Thymus (tissue), 11 donors: ENCODE measurements around the gene KCNAB2. TPM values are rescaled to one million over a fixed set of nuclear protein-coding genes. Genes with fewer than 3 reads are reported as not detected.
A peak's percentile ranks its signal among the peaks of the same experiment; 100 is the strongest.

ENCODE experiments used
- DNase-seq, 9 donors: peaks; one replicate each; pipeline ENCODE4 v3.0.0-alpha.2; 2013; ENCODE audit warnings: low spot score in 9 of 9, low read depth in 6 of 9, missing footprints in 1 of 9
- H3K27ac ChIP-seq, 2 donors: one replicate each; pipeline ENCODE4 v1.5.1; 2013; ENCODE audit warnings: control low read depth in 1 of 2, low read depth in 1 of 2, low read length in 1 of 2, mild to moderate bottlenecking in 1 of 2, moderate library complexity in 1 of 2
- H3K27me3 ChIP-seq, 2 donors: one replicate each; pipeline ENCODE4 v1.5.1; 2013; ENCODE audit warnings: low read length in 1 of 2; ENCODE audit not compliant: control insufficient read depth in 2 of 2, insufficient read depth in 1 of 2
- H3K36me3 ChIP-seq, 2 donors: one replicate each; pipeline ENCODE4 v1.5.1; 2013; ENCODE audit warnings: low read length in 1 of 2, mild to moderate bottlenecking in 1 of 2, moderate library complexity in 1 of 2; ENCODE audit not compliant: control insufficient read depth in 2 of 2, insufficient read depth in 2 of 2
- H3K4me1 ChIP-seq, 2 donors: one replicate each; pipeline ENCODE4 v1.5.1; 2013; ENCODE audit warnings: low read length in 2 of 2; ENCODE audit not compliant: control insufficient read depth in 2 of 2, insufficient read depth in 2 of 2
- H3K4me3 ChIP-seq, 2 donors: one replicate each; pipeline ENCODE4 v1.5.1; 2013; ENCODE audit warnings: low read length in 2 of 2, control low read depth in 1 of 2, mild to moderate bottlenecking in 1 of 2
- H3K9me3 ChIP-seq, 2 donors: one replicate each; pipeline ENCODE4 v1.5.1; 2013; ENCODE audit warnings: low read length in 1 of 2, mild to moderate bottlenecking in 1 of 2; ENCODE audit not compliant: control insufficient read depth in 2 of 2, insufficient read depth in 1 of 2
- WGBS: extraction: QIAGEN DNeasy Blood & Tissue Kit; methylation state at CpG from one replicate; pipeline ENCODE4 v1.1.7; 2013; 5-methylcytosine and 5-hydroxymethylcytosine counted together
- polyA plus RNA-seq: library from polyadenylated mRNA; stranded (reverse); fragments of 200-250 nt; gene quantifications from one replicate; pipeline ENCODE4 v1.2.3, GENCODE V29; 2013
- total RNA-seq: library from RNA; stranded (reverse); fragments of 120-200 nt; gene quantifications from one replicate; pipeline ENCODE4 v1.2.4, GENCODE V29; 2013
- donor health status: healthy.

KCNAB2 gene
- total and polyA plus RNA-seq, 2 donors = 19.0 to 40.1 TPM

DNA sequence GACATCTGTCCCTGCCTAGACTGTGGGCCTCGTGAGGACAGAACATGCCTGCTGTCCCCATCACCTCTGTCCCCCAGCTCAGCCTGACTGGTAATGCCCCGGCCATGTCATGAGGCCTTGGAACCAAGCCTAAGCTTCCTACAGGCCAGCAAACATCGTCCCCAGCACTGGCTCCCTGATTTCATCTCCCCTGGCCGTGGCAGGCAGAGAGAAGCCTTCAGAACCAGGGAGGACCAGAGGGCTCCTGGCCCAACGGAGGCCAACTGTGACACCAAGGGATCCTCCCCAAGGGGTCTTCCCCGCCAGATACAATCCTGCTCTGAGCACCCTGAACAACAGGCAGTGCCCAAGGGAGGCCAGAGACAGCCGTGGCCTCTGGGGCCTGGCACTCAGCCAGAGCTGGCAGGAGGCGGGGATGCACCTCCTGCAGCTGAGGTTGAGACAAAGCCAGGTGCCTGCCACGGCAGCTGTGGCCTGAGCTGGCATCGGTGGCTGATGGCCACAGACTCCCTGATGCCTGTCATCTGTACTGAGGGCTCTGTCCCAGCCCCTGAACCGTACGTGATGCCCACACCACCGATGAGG is 43.6 kb upstream of the KCNAB2 start:
- Histone ChIP-seq H3K4me3 (no peak overlapping the region), H3K9me3 (peaks cover 0 to 3% of the 10 kb centered on the region in 2 donors), H3K27me3 (peaks cover 0 to under 1% of the 10 kb centered on the region in 2 donors), H3K27ac (no peak overlapping the region), H3K4me1 (peaks cover 0 to 11% of the 10 kb centered on the region in 2 donors), H3K36me3 (no peaks in the 10 kb centered on the region)
- no peak for DNase-seq
- 57% methylated on average over 13 of the region's 13 CpGs for WGBS

DNA sequence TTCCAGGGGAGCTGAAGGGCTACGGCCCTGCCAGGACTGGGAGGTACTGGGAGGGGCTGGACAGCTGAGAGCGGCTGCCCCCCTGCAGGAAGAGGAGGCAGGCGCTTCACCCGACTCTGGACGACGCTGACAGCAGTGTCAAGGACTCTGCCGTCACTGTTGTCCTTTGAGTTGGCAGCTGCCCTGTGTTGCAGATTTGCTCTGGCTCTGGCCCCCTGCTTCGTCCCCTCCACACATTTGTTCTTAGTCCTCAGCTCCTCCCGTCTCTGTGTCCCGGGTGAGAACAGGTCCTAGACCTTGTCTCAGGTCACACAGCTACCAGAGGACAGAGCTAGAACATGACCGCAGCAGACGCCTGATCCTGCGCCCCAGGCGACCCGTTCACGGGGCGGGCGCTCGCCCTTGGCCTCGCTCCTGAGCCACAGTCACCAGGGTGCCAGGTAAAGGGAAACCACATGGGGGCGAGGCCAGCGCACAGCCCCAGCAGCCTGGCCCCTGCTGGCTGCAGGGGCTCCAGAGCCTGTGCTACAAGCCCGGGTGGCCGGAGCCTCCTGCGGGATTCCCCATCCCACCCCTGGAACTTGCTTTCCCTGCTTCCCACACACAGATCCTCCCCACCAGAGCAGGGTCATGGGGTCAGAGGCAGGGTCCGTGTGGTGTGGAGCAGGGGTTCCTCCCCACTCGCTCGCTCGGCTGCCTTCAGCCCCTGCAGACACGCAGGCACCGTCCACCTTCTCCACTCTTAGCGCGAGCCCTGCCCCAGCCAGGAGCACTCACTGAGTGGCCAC is 42.8 kb upstream of the KCNAB2 start:
- no peak overlapping the region for H3K27ac ChIP-seq
- no peak overlapping the region for H3K4me3 ChIP-seq
- peaks cover 0 to 3% of the 10 kb centered on the region in 2 donors for H3K9me3 ChIP-seq
- peaks cover 0 to 2% of the 10 kb centered on the region in 2 donors for H3K27me3 ChIP-seq
- 92% methylated on average over 33 of the region's 33 CpGs for WGBS
- DNase-seq = no peak
- H3K36me3 ChIP-seq = no peaks in the 10 kb centered on the region
- H3K4me1 ChIP-seq = peaks cover 5 to 19% of the 10 kb centered on the region in 2 donors

DNA sequence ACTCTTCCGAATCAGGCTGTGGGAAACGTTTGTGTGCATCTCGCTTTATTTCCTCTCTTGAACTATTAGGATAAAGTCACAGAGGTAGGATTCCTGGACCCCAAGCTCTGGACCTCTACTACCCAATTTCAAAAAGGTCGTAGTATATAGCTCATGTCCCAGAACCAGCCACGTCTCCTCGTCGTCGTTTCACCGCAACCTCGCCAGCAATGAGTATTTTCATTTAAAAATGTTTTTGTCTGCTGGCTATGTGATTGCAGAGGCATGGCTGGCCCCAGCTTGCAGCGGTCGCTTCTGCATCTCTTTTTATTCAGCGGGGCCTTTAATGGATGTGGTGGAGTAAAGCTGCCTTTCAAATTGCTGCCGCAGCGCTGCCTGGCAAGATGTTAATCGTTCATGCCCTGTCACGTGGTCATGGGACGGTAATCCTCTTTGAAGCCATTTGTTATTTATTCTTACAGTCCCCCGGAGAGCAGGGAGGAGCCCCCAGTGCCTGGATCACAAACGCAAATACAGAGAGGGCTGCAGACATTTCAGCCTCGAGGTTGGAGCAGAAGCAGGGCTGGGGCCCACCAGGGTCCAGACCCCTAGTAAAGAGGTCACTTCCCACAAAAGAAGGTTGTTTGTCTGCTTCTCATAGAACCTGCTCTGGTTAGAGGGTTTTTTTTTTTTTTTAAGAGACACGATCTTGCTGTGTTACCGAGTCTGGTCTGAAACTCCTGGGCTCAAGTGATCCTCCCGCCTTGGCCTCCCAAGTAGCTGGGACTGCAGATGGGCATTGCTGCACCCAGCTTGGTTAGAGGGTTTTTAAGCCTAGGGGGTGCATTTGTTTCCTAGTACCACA is 41.9 kb upstream of the KCNAB2 start:
- no peaks in the 10 kb centered on the region for H3K36me3 ChIP-seq
- H3K4me3 ChIP-seq = no peak overlapping the region
- H3K4me1 ChIP-seq = peaks cover 5 to 19% of the 10 kb centered on the region in 2 donors
- DNase-seq = no peak
- peaks cover 0 to 3% of the 10 kb centered on the region in 2 donors for H3K9me3 ChIP-seq
- WGBS = 92% methylated on average over 24 of the region's 24 CpGs
- no peak overlapping the region for H3K27ac ChIP-seq
- peaks cover 0 to 2% of the 10 kb centered on the region in 2 donors for H3K27me3 ChIP-seq

DNA sequence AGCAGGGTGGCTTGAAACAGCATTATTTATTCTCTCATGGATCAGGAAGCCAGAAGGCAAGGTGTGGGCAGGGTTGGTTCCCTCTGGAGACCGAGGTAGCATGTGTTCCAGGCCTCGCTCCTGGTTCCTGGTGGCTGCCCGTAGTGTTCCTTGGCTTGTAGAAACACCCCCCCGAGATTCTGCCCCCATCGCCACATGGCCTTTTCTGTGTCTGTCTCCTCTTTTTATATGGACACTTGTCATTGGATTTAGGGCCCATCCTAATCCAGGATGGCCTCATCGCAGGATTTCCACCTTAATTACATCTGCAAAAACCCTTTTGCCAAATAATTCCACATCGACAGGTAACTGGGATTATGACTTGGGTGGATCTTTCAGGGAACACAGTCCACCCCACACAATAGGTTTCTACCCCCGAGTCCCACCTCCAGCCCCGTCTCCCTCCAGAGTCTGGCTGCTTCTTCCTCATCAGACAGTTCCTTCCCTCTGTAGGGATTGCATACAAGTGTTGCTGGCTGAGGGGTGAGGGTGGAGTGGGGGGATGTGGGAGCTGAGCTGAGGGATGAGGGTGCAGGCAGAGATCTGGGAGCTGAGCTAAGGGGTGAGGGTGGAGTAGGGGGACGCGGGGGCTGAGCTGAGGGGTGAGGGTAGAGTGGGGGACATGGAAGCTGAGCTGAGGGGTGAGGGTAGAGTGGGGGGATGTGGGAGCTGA is 41.1 kb upstream of the KCNAB2 start:
- peaks cover 5 to 19% of the 10 kb centered on the region in 2 donors for H3K4me1 ChIP-seq
- peaks cover 0 to 2% of the 10 kb centered on the region in 2 donors for H3K27me3 ChIP-seq
- H3K9me3 ChIP-seq = peaks cover 0 to 3% of the 10 kb centered on the region in 2 donors
- H3K4me3 ChIP-seq = no peak overlapping the region
- WGBS = 94% methylated on average over 11 of the region's 11 CpGs
- H3K27ac ChIP-seq = no peak overlapping the region
- DNase-seq = no peak
- H3K36me3 ChIP-seq = no peaks in the 10 kb centered on the region

DNA sequence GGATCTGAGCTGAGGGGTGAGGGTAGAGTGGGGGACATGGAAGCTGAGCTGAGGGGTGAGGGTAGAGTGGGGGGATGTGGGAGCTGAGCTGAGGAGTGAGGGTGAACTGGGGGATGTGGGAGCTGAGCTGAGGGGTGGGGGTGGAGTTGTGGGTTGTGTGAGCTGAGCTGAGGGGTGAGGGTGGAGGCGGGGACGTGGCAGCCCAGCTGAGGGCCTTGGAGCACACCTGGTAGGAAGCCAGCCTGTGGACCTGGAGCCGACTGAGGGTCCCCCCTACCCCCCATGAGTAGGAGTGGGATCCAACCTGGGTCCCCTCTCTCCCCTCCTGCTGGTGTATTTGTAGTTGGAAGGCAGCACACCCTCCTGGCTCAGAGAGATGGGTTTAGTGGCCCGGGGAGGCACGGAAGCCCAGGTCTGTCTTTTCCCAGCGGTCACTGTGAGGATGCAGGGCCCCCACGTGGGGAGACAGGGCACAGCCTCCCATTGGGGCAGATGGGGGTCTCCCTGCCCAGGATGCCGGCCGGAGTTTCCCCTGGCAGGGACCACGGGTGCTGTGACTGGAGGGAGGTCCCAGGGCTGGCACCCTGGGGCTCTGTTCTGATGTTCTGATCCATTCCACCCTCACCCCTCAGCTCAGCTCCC is 40.3 kb upstream of the KCNAB2 start:
- peaks cover 0 to 4% of the 10 kb centered on the region in 2 donors for H3K9me3 ChIP-seq
- DNase-seq = peak in 1 of 9 donors; percentile 70
- H3K4me1 ChIP-seq = peaks cover 5 to 19% of the 10 kb centered on the region in 2 donors
- no peak overlapping the region for H3K4me3 ChIP-seq
- H3K27ac ChIP-seq = no peak overlapping the region
- H3K36me3 ChIP-seq = no peaks in the 10 kb centered on the region
- H3K27me3 ChIP-seq = peaks cover 0 to 2% of the 10 kb centered on the region in 2 donors
- WGBS = 75% methylated on average over 10 of the region's 10 CpGs

DNA sequence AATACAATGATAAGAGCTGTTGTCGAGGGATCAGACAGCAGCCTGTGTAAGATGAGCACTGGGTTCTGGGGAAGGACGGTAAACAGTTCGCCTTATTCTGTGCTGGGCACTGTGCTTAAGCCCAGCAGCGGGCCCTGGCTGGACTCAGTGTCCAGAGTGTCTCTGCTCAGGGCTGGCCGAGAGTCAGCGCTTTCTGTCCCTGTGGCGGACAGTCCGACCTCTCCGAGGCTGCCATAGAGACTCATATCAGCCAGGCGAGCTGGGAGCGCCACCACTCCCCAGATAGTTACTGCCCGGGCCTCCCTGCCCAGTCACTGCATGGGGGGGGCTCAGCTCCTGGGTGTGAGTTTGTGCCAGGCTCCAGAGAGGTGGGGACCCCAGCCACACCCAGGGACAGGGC is 38.8 kb upstream of the KCNAB2 start:
- no peaks in the 10 kb centered on the region for H3K36me3 ChIP-seq
- H3K27me3 ChIP-seq = peaks cover 0 to 2% of the 10 kb centered on the region in 2 donors
- peaks cover 0 to 16% of the 10 kb centered on the region in 2 donors for H3K9me3 ChIP-seq
- 91% methylated on average over 12 of the region's 12 CpGs for WGBS
- no peak overlapping the region for H3K4me3 ChIP-seq
- H3K4me1 ChIP-seq = peaks cover 5 to 19% of the 10 kb centered on the region in 2 donors
- H3K27ac ChIP-seq = no peak overlapping the region
- no peak for DNase-seq

DNA sequence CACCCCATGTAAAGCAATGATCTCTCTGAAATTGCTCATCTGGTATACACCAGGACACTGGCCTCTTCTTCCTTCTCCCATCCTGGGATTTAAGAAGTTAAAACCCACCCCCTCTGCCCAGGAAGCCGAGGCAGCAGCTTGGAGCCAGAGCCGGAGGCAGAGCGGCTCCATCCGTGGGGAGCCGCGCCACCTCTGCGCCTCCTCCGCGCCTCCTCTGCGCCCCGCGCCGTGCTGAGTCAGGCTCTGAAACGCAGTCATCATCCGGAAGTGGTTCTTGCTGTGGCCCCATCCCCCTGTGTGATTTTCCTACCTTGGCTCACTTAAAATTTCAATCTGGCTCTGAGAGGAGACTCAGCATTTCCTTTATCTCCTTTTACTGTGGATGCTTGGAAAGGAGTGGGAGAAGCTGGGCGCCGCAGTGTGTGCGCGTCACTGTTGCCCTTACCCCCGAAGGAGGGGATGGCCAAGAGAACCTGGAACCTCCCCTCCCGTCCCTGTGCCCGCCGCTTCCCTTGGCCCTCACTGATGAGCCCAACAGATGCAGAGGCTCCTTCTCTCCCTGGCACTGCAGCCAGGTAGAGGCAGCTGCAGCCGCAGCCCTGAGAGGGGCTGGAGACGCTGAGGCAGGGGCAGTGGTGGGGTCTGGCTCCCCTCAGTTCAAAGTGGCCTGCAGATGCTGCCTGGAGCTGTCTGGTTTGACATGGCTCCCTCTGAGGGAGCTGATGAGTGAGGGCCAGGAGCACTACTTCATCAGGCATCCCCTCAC is 38.2 kb upstream of the KCNAB2 start:
- H3K4me3 ChIP-seq = no peak overlapping the region
- 61% methylated on average over 25 of the region's 25 CpGs for WGBS
- DNase-seq = no peak

DNA sequence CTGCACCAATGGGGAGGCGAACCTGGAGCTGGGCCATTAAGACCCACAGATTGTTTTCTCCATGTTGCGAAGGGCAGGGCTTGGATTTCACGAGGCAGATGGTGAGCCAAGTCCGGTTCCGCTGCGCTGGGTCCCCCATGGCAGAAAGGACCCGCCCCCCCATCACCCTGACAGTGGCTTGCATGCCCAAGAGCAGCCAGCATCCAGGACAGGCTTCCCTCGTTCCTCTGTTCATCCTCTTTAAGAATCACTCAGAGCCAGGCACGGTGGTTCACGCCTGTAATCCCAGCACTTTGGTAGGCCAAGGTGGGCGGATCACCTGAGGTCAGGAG is 37.6 kb upstream of the KCNAB2 start:
- Histone ChIP-seq H3K4me3 (no peak overlapping the region), H3K27me3 (peaks cover 0 to 2% of the 10 kb centered on the region in 2 donors), H3K27ac (no peak overlapping the region), H3K36me3 (no peaks in the 10 kb centered on the region), H3K9me3 (peaks cover 0 to 14% of the 10 kb centered on the region in 2 donors), H3K4me1 (peaks cover 5 to 16% of the 10 kb centered on the region in 2 donors)
- no peak for DNase-seq
- WGBS = 95% methylated on average over 11 of the region's 11 CpGs

More for the DNA sequence above, 38.2 kb upstream of the KCNAB2 start:
- H3K27me3 ChIP-seq = peaks cover 0 to 2% of the 10 kb centered on the region in 2 donors
- H3K4me1 ChIP-seq = peaks cover 5 to 19% of the 10 kb centered on the region in 2 donors
- peaks cover 0 to 14% of the 10 kb centered on the region in 2 donors for H3K9me3 ChIP-seq
- no peaks in the 10 kb centered on the region for H3K36me3 ChIP-seq
- H3K27ac ChIP-seq = no peak overlapping the region
